ENCODE measurements around the gene FTL.
A peak's percentile ranks its signal among the peaks of the same experiment; 100 is the strongest.
"Not testable (repeated sequence)": the region's sequence is repeated elsewhere in the genome, so short reads cannot be mapped to it uniquely, and the experiment has no call there.

The FTL gene

DNA sequence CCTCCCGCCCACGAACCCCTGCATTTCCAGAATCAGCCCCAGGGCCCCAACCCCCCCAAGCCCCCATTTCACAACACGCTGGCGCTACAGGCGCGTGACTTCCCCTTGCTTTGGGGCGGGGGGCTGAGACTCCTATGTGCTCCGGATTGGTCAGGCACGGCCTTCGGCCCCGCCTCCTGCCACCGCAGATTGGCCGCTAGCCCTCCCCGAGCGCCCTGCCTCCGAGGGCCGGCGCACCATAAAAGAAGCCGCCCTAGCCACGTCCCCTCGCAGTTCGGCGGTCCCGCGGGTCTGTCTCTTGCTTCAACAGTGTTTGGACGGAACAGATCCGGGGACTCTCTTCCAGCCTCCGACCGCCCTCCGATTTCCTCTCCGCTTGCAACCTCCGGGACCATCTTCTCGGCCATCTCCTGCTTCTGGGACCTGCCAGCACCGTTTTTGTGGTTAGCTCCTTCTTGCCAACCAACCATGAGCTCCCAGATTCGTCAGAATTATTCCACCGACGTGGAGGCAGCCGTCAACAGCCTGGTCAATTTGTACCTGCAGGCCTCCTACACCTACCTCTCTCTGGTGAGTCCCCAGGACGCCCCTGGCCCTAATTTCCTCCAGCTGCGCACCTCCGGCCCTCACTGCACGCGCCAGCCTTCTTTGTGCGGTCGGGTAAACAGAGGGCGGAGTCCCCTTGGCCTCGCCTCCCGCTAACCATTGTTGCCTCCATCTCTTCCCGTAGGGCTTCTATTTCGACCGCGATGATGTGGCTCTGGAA is at the start of gene FTL:
Gene FTL (plus strand): TSS at position 270 of the 766 bp plus-strand sequence. CDS start 199 bp downstream, at position 469.
- peak; percentile 91 for DNase-seq (ENCODE audit: low spot score)

DNA sequence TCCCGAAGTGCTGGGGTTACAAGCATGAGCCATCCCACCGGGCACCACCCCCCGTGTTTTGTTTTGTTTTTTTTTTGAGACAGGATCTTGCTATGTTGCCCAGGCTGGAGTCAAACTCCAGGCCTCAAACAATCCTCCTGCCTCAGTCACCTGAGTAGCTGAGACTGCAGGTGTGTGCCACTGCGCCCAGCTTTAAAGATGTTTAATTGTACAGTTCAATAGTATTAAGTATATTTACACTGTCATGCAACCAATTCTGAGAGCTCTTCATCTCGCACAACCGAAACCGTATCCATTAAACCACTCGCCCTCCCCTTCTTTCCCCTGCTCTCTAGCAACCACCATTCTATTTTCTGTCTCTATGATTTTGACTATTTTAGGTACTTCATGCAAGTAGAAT is 49.4 kb upstream of the FTL start:
- no peak for DNase-seq (ENCODE audit: low spot score)

DNA sequence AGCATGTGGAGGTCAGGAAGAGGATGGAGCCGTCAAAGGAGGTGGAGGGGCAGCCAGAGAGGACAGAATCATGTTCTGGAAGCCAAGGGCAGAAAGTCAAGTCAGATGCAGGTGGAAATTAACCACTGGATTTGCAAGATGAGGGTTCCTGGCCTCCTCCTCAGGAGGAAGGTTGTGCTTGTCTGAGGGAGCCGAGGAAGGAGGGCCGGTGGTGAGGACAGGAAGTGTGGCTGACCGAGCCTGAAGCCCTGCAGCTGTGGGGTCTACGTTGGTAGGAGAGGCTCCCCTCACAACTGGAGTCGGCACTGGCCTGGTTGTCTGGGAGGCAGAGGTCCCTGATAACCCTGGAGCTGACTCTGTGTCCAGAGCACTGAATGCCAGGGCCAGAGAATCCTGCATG is 47.0 kb upstream of the FTL start:
- no peak for DNase-seq (ENCODE audit: low spot score)

DNA sequence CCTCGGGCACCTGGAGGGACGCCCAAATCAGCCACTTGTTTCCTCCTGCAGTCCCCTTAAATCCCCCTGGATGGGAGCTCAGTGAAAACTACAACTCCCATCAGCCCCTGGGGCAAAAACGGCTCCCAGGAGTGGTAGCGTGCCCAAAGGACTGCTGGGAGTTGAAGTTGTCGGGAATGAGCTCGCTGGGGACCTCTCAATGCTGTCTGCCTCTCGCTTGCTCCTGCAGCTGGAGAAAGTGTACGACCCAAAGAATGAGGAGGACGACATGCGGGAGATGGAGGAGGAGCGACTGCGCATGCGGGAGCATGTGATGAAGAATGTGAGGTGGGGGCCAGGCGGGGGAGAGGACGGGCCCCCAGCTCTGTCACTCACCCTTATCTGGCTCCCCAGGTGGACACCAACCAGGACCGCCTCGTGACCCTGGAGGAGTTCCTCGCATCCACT is 46.3 kb upstream of the FTL start:
- DNase-seq (ENCODE audit: low spot score), result peak; percentile 39

DNA sequence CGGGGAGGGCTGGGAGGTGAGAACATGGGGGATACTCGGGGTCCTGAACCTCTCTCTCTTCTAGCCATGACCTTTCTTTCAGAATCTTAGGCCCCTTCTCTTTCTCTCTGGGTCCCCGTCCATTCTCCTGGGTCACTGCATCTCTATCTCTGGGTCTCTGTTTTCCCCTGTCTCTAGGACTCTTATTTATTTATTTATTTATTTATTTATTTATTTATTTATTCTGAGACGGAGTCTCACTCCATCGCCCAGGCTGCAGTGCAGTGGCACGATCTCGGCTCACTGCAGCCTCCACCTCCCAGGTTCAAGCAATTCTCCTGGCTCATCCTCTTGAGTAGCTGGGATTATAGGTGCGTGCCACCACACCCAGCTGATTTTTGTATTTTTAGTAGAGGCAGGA is 45.8 kb upstream of the FTL start:
- DNase-seq (ENCODE audit: low spot score), result not testable (repeated sequence)

DNA sequence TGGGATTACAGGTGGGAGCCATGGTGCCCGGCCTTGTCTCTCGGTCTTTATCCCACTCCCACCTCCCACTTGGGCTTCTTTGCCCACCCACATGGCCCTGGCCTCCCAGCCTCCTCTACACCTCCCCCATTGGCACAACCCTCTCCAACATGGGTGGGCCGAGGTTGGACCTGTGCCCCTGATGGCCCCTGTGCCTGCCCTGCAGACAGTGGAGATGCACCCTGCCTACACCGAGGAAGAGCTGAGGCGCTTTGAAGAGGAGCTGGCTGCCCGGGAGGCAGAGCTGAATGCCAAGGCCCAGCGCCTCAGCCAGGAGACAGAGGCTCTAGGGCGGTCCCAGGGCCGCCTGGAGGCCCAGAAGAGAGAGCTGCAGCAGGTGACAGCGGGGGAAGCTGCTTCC is 44.2 kb upstream of the FTL start:
- DNase-seq (ENCODE audit: low spot score), result no peak

DNA sequence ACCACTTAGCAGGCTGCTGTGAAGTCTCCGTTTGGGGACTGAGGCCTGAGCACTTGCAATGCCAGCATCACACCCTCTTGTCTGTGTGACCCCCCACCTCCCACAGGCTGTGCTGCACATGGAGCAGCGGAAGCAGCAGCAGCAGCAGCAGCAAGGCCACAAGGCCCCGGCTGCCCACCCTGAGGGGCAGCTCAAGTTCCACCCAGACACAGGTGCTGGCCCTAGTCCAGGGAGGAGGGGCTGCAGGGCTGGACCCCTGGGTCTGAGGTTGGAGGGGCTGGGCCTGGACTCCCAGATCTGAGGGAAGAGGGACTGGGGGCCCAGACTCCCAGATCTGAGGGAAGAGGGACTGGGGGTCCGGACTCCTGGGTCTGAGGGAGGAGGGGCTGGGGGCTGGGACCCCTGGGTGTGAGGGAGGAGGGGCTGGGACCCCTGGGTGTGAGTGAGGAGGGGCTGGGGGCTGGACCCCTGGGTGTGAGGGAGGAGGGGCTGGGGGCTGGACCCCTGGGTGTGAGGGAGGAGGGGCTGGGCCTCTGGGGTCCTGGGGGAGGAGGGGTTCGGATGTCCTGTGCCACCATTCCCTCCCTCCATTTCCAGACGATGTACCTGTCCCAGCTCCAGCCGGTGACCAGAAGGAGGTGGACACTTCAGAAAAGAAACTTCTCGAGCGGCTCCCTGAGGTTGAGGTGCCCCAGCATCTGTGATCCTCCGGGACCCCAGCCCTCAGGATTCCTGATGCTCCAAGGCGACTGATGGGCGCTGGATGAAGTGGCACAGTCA is 43.2 kb upstream of the FTL start:
- DNase-seq (ENCODE audit: low spot score), result no peak

DNA sequence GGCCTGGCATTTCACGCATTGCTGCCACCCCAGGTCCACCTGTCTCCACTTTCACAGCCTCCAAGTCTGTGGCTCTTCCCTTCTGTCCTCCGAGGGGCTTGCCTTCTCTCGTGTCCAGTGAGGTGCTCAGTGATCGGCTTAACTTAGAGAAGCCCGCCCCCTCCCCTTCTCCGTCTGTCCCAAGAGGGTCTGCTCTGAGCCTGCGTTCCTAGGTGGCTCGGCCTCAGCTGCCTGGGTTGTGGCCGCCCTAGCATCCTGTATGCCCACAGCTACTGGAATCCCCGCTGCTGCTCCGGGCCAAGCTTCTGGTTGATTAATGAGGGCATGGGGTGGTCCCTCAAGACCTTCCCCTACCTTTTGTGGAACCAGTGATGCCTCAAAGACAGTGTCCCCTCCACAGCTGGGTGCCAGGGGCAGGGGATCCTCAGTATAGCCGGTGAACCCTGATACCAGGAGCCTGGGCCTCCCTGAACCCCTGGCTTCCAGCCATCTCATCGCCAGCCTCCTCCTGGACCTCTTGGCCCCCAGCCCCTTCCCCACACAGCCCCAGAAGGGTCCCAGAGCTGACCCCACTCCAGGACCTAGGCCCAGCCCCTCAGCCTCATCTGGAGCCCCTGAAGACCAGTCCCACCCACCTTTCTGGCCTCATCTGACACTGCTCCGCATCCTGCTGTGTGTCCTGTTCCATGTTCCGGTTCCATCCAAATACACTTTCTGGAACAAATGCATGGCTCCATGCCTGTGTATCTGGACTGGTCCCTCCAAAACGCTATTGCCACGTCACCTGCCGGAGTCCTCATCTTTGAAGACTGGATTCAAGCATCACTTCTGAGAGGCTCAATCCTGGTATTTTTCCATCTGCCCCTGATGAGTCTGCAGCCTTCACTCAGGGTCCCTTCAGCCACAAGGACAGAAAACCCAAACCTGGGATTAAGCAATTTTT is 42.3 kb upstream of the FTL start:
- no peak for DNase-seq (ENCODE audit: low spot score)

DNA sequence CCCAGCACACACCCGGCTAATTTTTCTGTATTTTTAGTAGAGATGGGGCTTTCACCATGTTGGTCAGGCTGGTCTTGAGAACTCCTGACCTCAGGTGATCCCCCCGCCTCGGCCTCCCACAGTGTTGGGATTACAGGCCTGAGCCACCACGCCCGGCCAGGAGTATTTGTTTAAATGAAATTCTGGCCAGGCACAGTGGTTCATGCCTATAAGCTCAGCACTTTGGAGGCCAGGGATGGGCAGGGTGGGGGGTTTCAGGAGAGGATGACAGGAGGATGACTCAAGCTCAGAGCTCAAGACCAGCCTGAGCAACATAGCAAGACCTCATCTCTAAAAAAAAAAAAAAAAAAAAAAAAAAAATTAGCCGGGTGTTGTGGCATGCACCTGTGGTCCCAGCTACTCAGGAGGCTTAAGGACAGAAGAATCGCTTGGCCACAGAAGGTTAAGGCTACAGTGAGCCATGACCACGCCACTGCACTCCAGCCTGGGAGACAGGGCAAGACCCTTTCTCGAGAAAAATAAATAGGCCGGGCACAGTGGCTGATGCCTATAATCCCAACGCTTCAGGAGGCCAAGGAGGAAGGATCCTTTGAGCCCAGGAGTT is 39.8 kb upstream of the FTL start:
- no peak for DNase-seq (ENCODE audit: low spot score)

DNA sequence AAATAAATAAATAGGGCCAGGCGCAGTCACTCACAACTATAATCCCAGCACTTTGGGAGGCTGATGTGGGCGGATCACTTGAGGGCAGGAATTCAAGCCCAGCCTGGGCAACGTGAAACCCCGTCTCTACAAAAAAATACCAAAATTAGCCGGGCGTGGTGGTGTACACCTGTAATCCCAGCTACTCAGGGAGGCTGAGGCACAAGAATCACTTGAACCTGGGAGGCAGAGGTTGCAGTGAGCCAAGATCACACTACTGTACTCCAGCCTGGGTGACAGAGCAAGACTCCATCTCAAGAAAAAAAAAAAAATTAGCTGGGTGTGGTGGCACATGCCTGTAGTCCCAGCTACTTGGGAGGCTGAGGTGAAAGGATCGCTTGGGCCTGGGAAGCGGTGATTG is 39.2 kb upstream of the FTL start:
- DNase-seq (ENCODE audit: low spot score), result not testable (repeated sequence)

DNA sequence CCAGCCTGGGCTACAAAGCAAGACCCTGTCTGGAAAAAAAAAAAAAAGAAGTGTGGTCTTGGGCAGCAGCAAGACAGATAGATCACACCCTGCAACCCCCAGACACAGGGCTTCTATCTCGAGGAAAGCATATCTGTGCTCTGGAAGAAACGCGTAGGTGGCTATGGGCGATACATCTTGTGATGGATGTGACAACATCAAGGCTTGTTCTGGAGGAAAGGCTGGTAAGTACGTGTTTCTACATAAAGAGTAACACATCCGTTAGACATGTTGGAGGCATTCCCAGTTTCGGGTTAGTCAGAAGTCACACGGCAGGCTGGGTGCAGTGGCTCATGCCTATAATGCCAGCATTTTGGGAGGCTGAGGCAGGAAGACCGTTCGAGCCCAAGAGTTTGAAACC is 38.2 kb upstream of the FTL start:
- DNase-seq (ENCODE audit: low spot score), result no peak

DNA sequence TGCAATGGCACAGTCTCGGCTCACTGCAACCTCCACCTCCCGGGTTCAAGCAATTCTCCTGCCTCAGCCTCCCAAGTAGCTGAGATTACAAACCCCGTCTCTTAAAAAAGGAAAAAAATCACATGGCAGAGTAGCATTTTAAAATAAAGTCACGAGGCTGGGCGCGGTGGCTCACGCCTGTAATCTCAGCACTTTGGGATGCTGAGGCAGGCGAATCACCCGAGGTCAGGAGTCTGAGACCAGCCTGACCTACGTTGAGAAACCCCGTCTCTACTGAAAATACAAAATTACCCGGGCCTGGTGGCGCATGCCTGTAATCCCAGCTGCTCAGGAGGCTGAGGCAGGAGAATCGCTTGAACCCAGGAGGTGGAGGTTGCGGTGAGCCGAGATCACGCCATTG is 37.4 kb upstream of the FTL start:
- not testable (repeated sequence) for DNase-seq (ENCODE audit: low spot score)

DNA sequence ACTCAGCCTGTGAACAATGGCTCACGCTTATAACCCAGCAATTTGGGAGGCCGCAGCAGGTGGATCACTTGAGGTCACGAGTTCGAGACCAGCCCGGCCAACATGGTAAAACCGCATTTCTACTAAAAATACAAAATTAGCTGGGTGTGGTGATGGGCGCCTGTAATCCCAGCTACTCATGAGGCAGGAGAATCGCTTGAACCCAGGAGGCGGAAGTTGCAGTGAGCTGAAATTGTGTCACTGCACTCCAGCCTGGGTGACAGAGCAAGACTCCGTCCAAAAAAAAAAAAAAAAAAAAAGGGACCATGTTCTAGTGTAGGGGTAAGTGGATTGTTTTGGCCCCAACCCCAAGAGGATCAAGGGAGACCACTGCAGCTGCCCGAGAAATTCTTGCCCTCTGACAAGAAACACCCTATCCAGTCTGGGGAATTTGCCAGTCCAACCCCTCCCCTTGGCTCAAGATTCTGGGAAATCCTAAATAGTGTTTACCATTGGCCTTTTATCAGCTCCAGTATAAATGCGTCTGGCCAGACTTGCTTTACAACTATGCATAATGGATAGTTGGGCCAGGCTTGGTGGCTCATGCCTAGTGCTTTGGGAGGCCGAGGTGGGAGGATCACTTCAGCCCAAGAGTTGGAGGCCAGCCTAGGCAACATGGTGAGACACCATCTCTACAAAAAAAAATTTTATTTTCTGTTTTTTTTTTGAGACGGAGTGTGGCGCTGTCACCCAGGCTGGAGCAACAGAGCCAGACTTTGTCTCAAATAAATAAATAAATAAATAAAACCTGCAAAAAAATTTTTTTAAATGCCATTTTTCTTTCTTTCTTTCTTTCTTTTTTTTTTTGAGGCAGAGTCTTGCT is 36.7 kb upstream of the FTL start:
- DNase-seq (ENCODE audit: low spot score), result peak; percentile 15

DNA sequence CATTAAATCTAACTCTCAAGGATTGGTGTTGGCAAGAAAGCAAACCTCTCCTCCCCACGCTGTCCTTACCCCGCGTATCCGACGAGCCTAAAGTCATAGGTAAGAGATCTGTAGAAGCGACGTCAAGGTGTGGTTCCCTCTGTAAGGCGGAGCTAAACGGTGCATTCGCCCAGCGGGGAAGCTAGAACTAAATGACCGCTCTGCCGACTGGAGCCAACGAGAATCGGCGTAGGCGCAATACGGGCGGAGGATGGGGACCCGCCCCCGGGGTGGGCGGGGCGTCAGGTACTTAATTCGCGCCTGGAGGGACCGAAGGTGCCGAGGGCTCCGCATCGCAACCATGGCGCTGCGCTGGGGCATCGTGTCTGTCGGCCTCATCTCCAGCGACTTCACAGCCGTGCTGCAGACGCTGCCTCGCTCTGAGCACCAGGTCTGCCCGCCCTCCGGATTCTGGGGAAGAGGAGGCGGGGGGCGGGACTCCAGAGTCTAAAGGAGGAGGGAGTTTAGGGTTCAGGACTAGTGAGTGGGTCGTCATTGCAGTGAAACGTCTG is 31.7 kb upstream of the FTL start, which contains the start of gene DHDH:
Gene DHDH (plus strand): TSS at position 318 of the 551 bp plus-strand sequence. CDS start 23 bp downstream, at position 341.
- DNase-seq (ENCODE audit: low spot score), result peak; percentile 78

DNA sequence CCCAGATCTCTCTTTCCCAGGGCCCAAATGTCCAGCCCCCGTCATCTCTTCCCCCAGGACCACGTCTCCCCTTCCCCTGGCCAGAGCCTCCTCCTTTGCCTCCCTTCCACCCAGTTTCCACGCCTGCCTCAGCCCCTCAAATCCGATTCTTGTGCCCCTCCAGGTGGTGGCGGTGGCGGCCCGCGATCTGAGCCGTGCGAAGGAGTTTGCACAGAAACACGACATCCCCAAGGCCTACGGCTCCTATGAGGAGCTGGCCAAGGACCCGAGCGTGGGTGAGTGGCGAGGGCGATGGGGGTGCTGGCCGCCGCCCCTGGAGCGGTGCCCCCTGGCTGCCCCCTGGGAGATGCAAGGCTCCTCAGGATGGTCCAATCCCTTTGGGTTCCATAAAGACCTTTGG is 30.3 kb upstream of the FTL start:
- DNase-seq (ENCODE audit: low spot score), result no peak

DNA sequence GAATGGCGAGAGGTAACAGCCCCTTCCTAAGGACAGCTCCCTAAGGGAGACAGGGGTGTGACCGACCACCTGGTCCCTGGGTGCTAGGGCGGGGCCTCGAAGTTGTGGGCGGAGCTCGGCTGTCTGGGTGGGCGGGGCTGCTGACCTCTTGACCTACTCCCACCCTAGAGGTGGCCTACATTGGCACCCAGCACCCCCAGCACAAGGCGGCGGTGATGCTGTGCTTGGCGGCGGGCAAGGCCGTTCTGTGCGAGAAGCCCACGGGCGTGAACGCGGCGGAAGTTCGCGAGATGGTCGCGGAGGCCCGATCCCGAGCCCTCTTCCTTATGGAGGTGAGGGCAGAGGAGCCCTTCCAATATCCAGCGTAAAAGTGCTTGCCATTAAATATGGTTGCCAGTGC is 29.2 kb upstream of the FTL start:
- no peak for DNase-seq (ENCODE audit: low spot score)

DNA sequence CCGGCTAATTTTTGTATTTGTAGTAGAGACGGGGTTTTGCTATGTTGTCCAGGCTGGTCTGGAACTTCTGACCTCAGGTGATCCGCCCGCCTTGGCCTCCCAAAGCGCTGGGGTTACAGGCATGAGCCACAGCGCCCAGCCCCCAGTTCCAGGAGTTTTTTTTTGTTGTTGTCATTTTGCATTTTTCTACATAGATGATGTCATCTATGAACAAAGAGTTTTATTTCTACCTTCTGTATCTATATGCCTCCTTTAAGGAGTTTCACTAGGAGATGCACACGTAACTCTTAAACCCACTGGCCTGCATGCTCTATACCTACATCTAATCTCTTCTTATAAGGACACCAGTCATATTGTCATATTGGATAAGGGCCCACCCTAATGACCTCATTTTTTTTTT is 26.9 kb upstream of the FTL start:
- no peak for DNase-seq (ENCODE audit: low spot score)

DNA sequence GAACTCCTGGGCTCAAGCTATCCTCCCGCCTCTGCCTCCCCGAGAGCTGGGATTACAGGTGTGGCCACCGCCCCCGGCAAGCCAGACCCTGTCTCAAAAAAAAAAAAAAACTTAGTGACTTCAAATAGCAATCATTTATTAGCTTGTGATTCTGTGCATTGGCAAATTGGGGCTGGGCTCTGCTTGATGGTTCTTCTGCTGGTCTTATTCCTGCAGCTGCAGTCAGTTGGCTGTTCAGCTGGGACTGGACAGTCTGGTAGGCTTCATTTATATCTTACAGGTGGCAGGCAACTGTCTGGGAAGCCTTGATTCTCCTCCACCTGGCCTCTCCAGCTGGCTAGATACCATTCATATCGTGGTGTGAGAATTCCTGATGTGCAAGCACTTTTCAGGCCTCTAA is 24.2 kb upstream of the FTL start:
- DNase-seq (ENCODE audit: low spot score), result no peak

DNA sequence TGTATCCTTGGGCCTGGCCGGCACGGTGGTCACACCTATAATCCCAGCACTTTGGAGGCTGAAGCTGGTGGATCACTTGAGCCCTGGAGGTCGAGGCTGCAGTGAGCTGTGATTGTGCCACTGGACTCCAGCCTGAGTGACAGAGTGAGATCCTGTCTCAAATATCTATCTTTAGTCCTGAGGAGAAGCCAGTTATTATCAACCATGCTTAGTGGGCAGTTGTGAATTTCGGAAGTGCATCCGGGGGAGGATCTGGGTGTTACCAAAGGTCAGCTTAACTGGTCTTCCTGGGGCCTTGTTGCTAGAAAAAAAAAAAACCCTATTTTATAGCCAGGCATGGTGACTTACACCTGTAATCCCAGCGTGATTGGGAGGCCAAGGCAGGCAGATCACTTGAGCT is 22.0 kb upstream of the FTL start:
- DNase-seq (ENCODE audit: low spot score), result no peak

DNA sequence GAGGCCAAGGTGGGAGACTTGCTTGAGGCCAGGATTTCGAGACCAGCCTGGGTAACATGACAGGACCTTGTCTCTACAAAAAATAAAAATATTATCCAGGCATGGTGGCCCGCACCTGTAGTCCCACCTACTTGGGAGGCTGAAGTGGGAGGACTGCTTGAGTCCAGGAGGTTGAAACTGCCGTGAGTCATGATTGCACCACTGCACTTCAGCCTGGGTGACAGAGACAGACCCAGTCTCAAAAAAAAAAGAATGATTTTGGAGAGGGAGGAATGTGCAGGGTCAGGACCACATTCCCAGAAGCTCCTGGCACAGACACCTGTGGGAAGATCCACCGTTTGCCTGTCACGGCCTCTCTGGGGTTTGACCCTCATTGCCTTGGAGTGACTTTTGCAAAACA is 19.7 kb upstream of the FTL start:
- DNase-seq (ENCODE audit: low spot score), result no peak

DNA sequence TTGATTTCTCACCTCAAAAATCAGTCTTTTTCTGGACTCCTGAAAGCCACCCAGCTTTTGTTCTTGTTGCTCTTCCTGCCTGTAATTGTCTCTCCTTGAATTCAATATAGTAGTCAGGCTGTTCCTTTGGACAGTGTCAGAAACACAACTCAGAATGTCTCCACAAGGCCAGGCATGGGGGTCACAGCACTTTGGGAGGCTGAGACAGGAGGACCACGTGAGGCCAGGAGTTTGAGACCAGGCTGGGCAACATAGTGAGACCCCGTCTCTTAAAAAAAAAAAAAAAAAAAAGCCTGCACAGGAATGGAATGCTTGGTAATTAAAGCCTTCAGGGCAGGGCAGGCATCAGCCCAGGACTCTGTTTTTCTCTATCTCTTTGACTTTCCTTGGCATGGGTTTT is 19.3 kb upstream of the FTL start:
- no peak for DNase-seq (ENCODE audit: low spot score)

Data from hematopoietic multipotent progenitor cell treated with erythropoietin and hydrocortisone succinate and interleukin-3 and kit ligand, for 15 days (in vitro differentiated cells).